KOPT-K1 (cell line): ENCODE results near the gene KLF6.

Experiments used
- H3K27ac ChIP-seq: fragments of 200-600 bp; sonication (generic); 2 replicates; pipeline ENCODE4 v1.5.1; 2016; ENCODE audit warnings: antibody characterized with exemption, mild to moderate bottlenecking, low read depth, low read length; ENCODE audit not compliant: poor library complexity, severe bottlenecking
- H3K36me3 ChIP-seq: fragments of 200-600 bp; sonication (generic); 2 replicates; pipeline ENCODE4 v1.5.1; 2017; ENCODE audit warnings: antibody characterized with exemption, mild to moderate bottlenecking, low read length, moderate library complexity; ENCODE audit not compliant: insufficient read depth
- H3K9me3 ChIP-seq: fragments of 200-600 bp; sonication (generic); 2 replicates; pipeline ENCODE4 v1.5.1; 2017; ENCODE audit warnings: antibody characterized with exemption, low read length, mild to moderate bottlenecking; ENCODE audit not compliant: insufficient read depth, poor library complexity, severe bottlenecking

The KLF6 gene

DNA sequence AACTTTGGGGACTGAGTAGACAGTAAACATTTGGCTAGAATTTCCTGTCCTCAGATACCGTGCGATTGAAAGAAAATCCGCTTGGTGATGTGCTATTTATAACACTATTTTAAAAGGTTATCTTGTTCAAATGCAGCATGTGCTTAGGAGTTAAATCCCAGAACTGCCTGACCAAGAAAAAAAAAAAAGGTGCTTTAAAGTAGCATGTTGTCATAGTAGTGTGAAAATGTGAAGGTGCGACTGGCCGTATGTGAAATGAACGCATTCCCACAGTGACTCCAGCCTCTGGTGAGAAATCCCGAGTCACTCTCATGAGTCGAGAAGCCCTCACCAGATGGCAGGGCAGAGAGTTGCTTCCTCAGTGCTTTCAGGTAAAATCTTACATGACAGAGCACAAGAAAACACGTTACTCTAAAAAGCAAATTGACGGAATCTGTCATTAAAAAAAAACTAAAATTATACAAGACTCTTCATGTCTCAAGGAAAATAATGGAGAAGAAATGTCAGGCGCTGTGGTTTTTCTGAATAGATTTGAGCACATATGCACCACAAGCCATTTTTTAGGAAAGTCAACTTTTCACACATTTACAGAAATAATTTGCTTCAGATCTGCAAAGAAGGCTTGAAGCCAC lies 18.4 kb upstream of the KLF6 start:
- H3K9me3 ChIP-seq: no peaks in the 10 kb centered on the region
- no peaks in the 10 kb centered on the region for H3K36me3 ChIP-seq
- H3K27ac ChIP-seq: peak overlapping the region; percentile 99

DNA sequence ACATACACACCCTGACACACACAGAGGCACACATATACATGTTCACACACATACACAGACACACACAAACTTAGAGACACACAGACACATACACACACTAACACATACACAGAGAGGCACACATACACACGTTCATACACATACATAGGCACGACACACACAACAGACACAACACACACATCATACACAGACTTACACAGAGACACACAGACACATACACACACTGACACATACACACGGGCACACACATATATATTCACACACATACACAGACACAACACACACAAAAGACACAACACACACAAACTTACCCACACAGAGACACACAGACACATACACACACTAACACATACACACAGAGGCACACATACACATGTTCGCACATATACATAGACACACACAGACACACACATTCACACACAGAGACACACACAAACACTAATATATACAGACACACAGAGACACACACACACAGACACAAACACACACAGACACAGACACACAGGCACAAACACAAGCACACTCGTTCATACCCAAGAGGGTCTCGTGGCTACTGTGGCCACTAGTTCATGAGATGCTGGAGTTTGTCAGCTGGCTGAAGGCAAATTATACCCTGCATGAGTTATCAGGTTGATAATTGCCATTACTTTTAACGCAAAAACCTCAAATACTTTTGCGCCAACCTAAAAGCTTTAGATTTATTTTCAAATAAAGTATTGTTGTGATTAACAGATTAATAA lies 17.7 kb upstream of the KLF6 start:
- peak overlapping the region; percentile 3 for H3K27ac ChIP-seq
- no peaks in the 10 kb centered on the region for H3K36me3 ChIP-seq
- no peaks in the 10 kb centered on the region for H3K9me3 ChIP-seq

DNA sequence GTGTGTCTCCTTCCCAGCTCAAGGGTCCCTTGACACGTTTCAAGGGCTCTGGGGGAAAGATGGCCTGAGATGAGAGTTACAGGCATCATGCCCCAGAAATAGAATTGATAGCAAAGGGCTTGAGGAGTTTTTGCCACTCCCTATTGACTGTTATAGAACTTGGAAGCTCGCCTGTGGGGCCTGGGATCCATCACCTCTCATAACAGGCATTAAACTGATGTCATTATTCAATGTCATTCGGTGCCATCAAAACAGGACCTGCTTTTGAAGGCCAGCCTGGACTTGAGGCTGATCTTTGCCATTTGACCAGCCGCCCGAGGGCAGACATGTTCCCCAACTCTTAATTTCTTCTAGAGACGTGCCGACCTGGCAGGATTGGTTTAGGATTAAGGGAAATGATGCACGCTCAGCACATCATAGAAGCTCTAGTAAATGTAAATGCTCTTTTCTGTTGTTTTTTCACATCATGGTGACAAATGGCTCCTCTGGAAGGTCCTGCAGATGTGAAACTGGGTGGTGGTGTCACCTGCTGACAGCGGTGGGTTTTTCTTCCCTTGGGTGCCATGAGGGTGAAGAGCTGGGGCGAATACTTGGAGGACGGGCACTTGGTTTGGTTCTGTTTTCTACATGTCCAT lies 16.7 kb upstream of the KLF6 start:
- H3K27ac ChIP-seq: no peak overlapping the region
- no peaks in the 10 kb centered on the region for H3K9me3 ChIP-seq
- H3K36me3 ChIP-seq: no peaks in the 10 kb centered on the region

DNA sequence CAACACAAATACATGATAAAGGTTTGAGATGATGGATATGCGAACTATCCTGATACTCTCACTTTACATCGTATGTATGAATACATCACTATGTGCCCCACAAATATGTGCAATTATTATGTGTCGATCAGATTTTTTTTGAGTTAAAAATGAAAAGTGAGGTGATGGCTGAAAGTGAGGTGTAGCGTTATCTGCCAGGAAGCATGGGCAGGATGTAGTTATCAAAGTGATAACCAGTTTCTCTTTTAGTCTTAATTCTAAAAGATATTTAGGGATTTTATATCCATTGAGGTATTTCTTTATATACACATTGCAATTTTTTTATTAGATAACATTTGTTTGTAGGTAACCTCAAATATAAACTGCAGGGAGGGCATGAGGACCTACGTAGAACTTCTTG lies 15.6 kb upstream of the KLF6 start:
- Histone ChIP-seq H3K27ac (no peak overlapping the region), H3K36me3 (no peaks in the 10 kb centered on the region), H3K9me3 (no peaks in the 10 kb centered on the region)

DNA sequence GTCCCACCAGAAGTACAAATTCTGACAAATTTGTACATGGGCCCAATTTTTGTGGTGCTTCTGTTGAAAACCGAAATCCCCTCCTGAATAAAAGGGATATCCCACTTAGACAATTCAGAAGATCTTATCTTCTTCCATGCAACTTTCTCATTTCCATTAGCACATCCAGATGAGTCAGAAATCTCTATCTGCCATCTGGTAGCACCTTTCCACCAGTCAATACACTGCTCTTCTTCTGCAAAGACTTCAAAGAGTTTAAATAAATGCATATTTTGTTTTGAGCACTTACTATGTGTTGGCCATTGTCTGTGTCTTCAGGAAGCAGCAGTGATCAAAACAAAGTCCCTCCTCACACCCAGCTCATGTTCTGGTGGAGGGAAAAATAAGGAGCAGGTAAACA lies 12.7 kb upstream of the KLF6 start:
- H3K9me3 ChIP-seq: peaks cover 9% of the 10 kb centered on the region
- no peaks in the 10 kb centered on the region for H3K36me3 ChIP-seq
- H3K27ac ChIP-seq: no peak overlapping the region

DNA sequence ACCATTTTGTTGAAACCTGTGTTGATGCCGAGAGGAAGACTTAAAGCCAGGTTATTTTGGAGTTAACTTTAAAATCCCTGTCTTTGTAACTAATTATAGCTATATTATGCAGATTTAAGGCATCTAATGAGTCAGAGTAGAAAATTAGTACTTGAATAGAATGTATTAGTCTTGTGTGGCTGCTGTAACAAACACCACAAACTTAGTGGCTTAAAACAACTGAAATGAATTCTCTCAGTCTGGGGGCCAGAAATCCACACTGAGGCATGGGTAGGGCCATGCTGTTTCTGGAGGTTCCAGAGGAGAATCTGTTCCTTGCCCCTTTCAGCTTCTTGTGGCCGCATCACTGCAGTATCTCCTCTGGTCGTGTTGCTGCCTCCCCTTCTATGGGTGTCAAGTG lies 8.5 kb upstream of the KLF6 start:
- no peak overlapping the region for H3K27ac ChIP-seq

DNA sequence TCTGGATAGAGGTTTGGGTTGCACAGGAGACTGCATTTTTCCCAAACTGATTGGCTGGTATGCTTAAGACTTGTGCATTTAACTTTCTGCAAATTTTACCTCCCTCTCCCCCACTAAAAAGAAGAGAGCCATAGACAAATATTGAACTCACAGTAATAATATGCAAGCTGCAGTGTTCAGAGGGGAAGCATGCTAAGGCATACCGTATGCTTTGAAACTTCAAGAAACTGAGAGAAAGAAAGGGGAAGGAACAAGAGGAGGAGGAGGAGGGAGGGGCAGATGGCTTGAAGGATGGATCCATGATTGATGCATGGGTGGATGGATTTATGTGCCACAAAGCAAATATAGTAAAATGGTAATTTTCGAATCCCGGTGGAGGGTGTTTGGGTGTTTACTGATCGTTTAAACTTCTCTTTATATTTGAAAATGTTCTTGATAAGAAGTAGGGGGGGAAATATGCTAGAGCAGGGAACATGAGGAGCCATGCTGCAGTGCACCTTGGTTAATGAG lies 7.8 kb upstream of the KLF6 start:
- Histone ChIP-seq H3K27ac (no peak overlapping the region), H3K9me3 (peaks cover 9% of the 10 kb centered on the region), H3K36me3 (no peaks in the 10 kb centered on the region)

More for the DNA sequence above, 8.5 kb upstream of the KLF6 start:
- Histone ChIP-seq H3K9me3 (peaks cover 9% of the 10 kb centered on the region), H3K36me3 (no peaks in the 10 kb centered on the region)

DNA sequence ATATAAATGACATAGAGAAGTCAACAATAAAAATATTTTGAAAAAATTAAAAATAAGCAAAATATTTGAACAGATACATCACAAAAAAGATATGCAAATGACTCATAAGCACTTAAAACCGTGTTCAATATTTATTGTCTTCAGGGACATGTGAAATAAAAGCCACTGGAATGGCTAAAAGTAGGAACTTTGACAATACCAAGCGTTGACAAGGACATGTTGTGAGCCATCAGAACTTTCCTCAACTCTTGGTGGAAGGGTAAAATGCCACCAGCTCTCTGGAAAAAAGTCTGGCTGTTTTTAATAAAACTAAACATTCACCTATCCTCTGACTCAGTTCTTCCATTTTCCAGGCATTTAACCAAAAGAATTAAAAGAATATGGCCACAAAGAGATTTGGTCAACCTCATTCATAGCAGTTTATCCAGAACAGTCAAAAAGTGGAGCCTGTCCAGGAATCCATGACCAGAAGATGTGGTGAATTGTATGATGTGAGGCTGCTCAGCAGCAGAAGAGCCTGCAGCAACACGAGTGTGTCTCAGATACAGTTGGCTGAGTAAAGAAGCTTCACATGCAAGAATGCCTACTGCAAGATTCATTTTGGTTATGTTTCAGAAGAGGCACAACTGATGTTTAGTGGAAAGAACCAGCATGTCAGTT lies 7.1 kb upstream of the KLF6 start:
- Histone ChIP-seq H3K36me3 (no peaks in the 10 kb centered on the region), H3K9me3 (peaks cover 9% of the 10 kb centered on the region), H3K27ac (no peak overlapping the region)

DNA sequence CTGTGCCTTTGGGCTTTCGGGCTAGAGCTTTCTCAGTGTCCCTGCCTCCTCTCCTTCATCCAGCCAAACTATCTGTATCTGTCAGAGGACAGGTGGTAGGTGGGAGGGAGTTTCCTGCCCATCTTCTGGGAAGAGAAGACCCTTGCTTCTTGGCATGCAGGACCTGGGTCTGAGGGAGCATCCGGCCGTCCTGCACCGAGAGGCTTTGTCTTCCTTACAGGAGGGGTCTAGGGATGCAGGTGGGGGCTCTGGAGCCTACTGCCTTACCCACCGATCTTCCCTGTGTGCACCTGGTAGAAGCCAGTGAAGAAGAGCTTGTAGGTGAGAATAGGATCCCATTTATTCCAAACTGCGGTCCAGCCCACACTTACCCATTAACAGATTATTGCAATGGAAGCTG lies 5.8 kb upstream of the KLF6 start:
- Histone ChIP-seq H3K36me3 (no peaks in the 10 kb centered on the region), H3K27ac (no peak overlapping the region), H3K9me3 (peaks cover 9% of the 10 kb centered on the region)

DNA sequence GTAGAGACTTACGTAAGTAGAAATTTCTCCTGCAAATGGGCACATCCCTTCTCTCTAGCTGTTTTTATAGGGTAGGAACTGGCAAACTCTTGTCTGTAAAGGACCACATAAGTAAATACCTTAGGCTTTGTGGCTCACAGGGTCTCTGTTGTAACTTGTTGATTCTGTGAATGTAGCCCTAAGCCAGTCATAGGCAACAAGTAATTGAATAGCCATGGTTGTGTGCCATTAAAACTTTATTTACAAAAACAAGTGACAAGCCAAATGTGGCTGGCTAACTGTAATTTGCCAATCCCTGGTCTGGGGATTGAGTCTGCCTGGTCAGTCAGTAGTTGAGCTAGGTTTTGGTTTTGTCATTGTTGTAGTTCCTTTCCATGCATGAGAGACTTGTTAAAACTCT lies 5.3 kb upstream of the KLF6 start:
- no peaks in the 10 kb centered on the region for H3K36me3 ChIP-seq
- peaks cover 9% of the 10 kb centered on the region for H3K9me3 ChIP-seq
- no peak overlapping the region for H3K27ac ChIP-seq

DNA sequence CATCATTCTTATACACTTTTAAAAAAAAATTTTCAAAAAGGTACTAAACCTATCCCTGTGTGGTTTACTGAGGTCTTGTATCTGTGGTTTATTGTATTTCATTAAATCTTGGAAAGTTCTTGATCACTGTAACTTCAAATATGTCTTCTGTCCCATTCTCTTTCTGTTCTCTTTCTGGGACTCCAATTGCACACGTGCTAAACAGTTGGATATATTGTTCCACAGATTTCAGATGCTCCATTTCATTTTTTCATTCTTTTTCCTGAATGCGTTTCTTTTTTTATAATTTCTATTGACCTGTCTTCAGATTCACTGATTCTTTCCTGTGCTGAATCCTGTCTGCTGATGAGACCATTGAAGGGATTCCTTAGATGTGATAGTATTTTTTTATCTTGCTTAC lies 4.6 kb upstream of the KLF6 start:
- Histone ChIP-seq H3K9me3 (peaks cover 9% of the 10 kb centered on the region), H3K27ac (no peak overlapping the region), H3K36me3 (no peaks in the 10 kb centered on the region)

DNA sequence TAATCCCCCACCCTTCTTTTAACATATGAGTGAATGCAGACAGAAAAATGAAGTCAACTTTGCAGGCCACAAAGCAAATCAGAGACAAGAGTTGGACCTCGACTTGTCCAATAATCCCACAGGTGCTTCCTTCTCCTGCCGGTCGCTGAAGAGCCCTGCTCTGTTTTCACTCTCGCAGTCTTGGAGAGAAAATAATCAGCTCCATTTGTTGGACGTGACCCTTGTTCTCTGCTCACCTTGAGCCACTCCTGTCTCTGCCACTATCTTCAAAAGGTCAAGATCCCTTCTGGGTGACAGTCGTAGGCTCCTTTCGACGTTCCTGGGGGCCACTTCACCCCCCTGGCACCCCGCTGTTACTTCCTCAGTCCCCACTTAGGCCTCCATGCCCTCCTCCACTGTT lies 2.8 kb upstream of the KLF6 start:
- H3K9me3 ChIP-seq: no peaks in the 10 kb centered on the region
- no peak overlapping the region for H3K27ac ChIP-seq
- no peaks in the 10 kb centered on the region for H3K36me3 ChIP-seq

DNA sequence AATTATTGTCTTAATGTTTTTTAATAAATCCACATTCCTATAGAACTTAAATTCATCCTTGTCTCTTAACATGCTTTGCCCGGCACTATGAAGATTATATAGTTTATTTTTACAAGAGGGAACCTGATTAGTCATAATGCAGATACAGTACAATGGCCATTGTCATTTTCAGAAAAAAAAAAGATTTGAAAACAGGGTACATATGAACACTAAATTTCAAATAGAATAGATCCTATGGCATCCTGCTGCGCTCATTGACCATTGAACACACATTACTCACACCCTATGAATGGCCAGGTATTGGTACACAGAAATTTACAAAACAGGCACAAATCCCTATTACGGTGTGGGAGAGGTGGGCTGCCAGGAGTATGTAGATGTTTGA lies 2.0 kb upstream of the KLF6 start:
- no peaks in the 10 kb centered on the region for H3K9me3 ChIP-seq
- peaks cover 6% of the 10 kb centered on the region for H3K36me3 ChIP-seq
- H3K27ac ChIP-seq: no peak overlapping the region

DNA sequence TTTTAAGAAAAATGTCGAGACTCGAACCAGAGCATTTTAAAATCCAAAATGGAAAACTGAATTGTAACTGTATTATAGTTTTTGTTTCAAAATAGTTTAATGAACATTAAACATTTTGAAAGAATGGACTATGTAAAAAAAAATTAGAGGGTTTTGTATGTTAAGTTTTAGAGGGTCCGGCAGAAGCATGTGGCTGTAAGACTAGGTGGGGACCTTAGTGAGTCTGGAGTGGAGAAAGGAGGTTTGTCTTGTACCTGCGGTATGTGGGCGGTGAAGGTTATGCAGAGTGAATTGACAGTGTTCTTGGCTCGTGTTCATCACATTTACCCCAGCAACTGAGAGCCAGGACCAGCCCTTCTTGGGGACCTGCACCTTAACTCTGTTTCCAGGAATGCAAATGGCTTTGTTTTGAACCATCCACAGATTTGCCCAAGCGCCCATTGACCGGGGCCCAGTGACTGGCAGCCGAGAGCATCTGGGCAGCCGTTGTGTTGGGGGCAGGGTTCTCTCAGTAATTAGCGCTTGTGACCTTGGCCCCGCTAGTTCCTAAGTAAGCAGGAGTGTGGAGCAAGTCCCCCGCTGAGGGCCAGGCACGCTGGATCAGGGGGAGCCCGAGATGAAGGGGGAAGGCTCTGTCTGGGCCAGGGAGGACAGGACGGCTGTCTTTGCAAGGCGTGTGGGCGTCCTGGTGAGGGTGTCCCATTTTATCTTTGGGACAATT lies 1.4 kb upstream of the KLF6 start:
- Histone ChIP-seq H3K36me3 (peaks cover 11% of the 10 kb centered on the region), H3K27ac (peak overlapping the region; percentile 97), H3K9me3 (no peaks in the 10 kb centered on the region)

DNA sequence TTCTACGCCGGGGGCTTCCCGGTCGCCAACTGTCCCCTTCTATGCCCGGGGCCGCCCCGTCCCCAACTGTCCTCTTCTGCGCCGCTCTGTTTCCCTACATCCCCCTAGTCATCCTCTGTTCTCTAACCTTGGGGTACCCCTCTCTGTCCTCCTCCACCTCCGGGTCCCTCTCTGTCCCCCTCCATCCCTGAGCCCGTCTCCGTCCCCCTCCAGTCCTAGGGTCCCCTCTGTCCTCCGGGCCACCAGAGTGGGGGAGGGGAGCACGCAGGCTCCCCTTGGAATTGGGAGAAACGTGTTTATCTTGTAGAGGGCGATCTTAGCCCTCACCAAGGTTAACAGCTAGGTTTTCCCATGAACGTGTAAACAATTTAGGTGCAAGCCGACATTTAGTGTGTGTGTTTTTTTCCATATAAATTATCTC lies 852 bp upstream of the KLF6 start:
- H3K9me3 ChIP-seq: no peaks in the 10 kb centered on the region
- peak overlapping the region; percentile 97 for H3K27ac ChIP-seq
- H3K36me3 ChIP-seq: peaks cover 17% of the 10 kb centered on the region
